DOHH2 (cell line): ENCODE data around the gene ARFRP1.

ENCODE experiments used
- H3F3A ChIP-seq: fragments of 200-600 bp; sonication (generic), shearing (Covaris generic); 2 replicates; pipeline ENCODE4 v1.6.0; 2016; ENCODE audit warnings: antibody characterized with exemption, mild to moderate bottlenecking; ENCODE audit not compliant: control insufficient read depth, insufficient read depth
- H3K27ac ChIP-seq: fragments of 200-600 bp; sonication (generic); 2 replicates; pipeline ENCODE4 v1.5.1; 2014; ENCODE audit warnings: low read depth, mild to moderate bottlenecking, low read length, moderate library complexity
- H3K27me3 ChIP-seq: fragments of 200-600 bp; sonication (generic); 2 replicates; pipeline ENCODE4 v1.6.1; 2014; ENCODE audit warnings: mild to moderate bottlenecking, low read length, mixed read lengths; ENCODE audit not compliant: control insufficient read depth
- H3K36me3 ChIP-seq: fragments of 200-600 bp; sonication (generic); 2 replicates; pipeline ENCODE4 v1.6.1; 2014; ENCODE audit warnings: mild to moderate bottlenecking, low read length, moderate library complexity, mixed read lengths; ENCODE audit not compliant: control insufficient read depth
- H3K4me1 ChIP-seq: fragments of 200-600 bp; sonication (generic); 2 replicates; pipeline ENCODE4 v1.6.1; 2014; ENCODE audit warnings: mild to moderate bottlenecking, low read length, mixed read lengths; ENCODE audit not compliant: control insufficient read depth
- H3K4me2 ChIP-seq: fragments of 200-600 bp; sonication (generic); 2 replicates; pipeline ENCODE4 v1.6.0; 2014; ENCODE audit warnings: mild to moderate bottlenecking, low read length, moderate library complexity
- H3K4me3 ChIP-seq: fragments of 200-600 bp; sonication (generic); 2 replicates; pipeline ENCODE4 v1.5.1; 2014; ENCODE audit warnings: mild to moderate bottlenecking, low read length, mixed read lengths
- H3K79me2 ChIP-seq: fragments of 200-600 bp; sonication (generic); 2 replicates; pipeline ENCODE4 v1.6.1; 2014; ENCODE audit warnings: mild to moderate bottlenecking, low read length, mixed read lengths; ENCODE audit not compliant: control insufficient read depth
- H3K9me2 ChIP-seq: fragments of 200-600 bp; sonication (generic); replicated peaks from 2 replicates; pipeline ENCODE4 v1.6.1; 2014; ENCODE audit warnings: mild to moderate bottlenecking, low read length, mixed read lengths; ENCODE audit not compliant: control insufficient read depth
- H3K9me3 ChIP-seq: fragments of 200-600 bp; sonication (generic); 2 replicates; pipeline ENCODE4 v1.6.1; 2014; ENCODE audit warnings: antibody characterized with exemption, low read length, mixed read lengths; ENCODE audit not compliant: control insufficient read depth, insufficient read depth
- H4K20me1 ChIP-seq: fragments of 200-600 bp; sonication (generic); 2 replicates; pipeline ENCODE4 v1.6.0; 2014; ENCODE audit warnings: low read depth, mild to moderate bottlenecking, antibody characterized with exemption, low read length, moderate library complexity; ENCODE audit not compliant: control insufficient read depth, insufficient read depth
- CTCF ChIP-seq: fragments of 200-600 bp; sonication (generic); IDR thresholded peaks from one replicate; pipeline ENCODE4 v1.5.1; 2014; ENCODE audit warnings: antibody characterized with exemption, mild to moderate bottlenecking, low read depth, low read length; ENCODE audit not compliant: poor library complexity, severe bottlenecking
- EZH2phosphoT487 ChIP-seq: fragments of 200-600 bp; sonication (generic); IDR thresholded peaks from 2 replicates; pipeline ENCODE4 v1.6.1; 2017; ENCODE audit warnings: borderline replicate concordance, mild to moderate bottlenecking, antibody characterized with exemption, low read length, moderate library complexity, mixed read lengths

ARFRP1 gene

GRCh38 chr20:63689046-63690002 is 18.5 kb downstream of the ARFRP1 start:
- Histone ChIP-seq H3K9me2 (no peaks in the 10 kb centered on the region), H3K4me2 (no peak overlapping the region), H3K9me3 (no peaks in the 10 kb centered on the region), H3F3A (no peaks in the 10 kb centered on the region), H3K27me3 (no peaks in the 10 kb centered on the region), H3K79me2 (no peaks in the 10 kb centered on the region), H3K4me1 (no peaks in the 10 kb centered on the region), H3K36me3 (peaks cover 10% of the 10 kb centered on the region), H3K4me3 (no peak overlapping the region), H4K20me1 (no peaks in the 10 kb centered on the region), H3K27ac (no peak overlapping the region)
- TF ChIP-seq CTCF (no peak), EZH2phosphoT487 (no peak)

- no peak overlapping the region for H3K27ac ChIP-seq
- no peaks in the 10 kb centered on the region for H3K4me1 ChIP-seq
- no peak overlapping the region for H3K4me3 ChIP-seq
- no peaks in the 10 kb centered on the region for H3K9me2 ChIP-seq
- no peaks in the 10 kb centered on the region for H3K27me3 ChIP-seq
- no peaks in the 10 kb centered on the region for H4K20me1 ChIP-seq
- no peaks in the 10 kb centered on the region for H3F3A ChIP-seq
- H3K4me2 ChIP-seq, result no peak overlapping the region
- no peak for TF ChIP-seq CTCF
- peaks cover 4% of the 10 kb centered on the region; the same call in 1 of the 2 replicates for H3K36me3 ChIP-seq
- H3K9me3 ChIP-seq, result no peaks in the 10 kb centered on the region
- no peaks in the 10 kb centered on the region for H3K79me2 ChIP-seq
These were observed 19.3 kb downstream of the ARFRP1 start for GRCh38 chr20:63688228-63689045.

- Histone ChIP-seq H3K9me3 (no peaks in the 10 kb centered on the region), H4K20me1 (no peaks in the 10 kb centered on the region), H3F3A (no peaks in the 10 kb centered on the region), H3K27me3 (no peaks in the 10 kb centered on the region), H3K4me1 (no peaks in the 10 kb centered on the region), H3K4me2 (no peak overlapping the region), H3K27ac (no peak overlapping the region), H3K36me3 (peaks cover 5% of the 10 kb centered on the region; the same call in 1 of the 2 replicates), H3K9me2 (no peaks in the 10 kb centered on the region), H3K4me3 (no peak overlapping the region), H3K79me2 (no peaks in the 10 kb centered on the region)
- TF ChIP-seq EZH2phosphoT487, result no peak
These were observed 20.2 kb downstream of the ARFRP1 start for GRCh38 chr20:63687419-63688178.
